ENCODE data around the gene RNF217. TPM values are rescaled to one million over a fixed set of nuclear protein-coding genes. Genes with fewer than 3 reads are reported as not detected.

Gene RNF217
- total and polyA plus RNA-seq, 2 of the 13 experiments (the other 11 are each of a cell fraction or from before 2014, with no cell fraction given) = 2.2 to 2.4 TPM

DNA sequence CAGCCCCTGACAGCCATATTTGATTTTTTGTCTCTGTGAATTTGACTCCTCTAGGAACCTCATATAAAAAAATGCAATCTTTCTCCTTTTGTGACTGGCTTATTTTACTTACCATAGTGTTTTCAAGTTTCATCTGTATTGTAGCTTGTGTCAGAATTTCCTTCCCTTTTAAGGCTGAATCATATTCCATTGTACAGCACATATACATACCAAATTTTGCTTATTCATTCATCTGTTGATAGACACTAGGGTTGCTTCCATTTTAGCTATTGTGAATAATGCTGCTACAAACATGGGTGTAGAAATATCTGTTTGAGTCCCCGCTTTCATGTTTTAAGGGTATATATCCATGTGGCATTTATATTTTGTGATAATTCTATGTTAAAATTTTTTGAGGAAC lies 49.2 kb upstream of the RNF217 start (continued):
- TF ChIP-seq, protein P1, sequence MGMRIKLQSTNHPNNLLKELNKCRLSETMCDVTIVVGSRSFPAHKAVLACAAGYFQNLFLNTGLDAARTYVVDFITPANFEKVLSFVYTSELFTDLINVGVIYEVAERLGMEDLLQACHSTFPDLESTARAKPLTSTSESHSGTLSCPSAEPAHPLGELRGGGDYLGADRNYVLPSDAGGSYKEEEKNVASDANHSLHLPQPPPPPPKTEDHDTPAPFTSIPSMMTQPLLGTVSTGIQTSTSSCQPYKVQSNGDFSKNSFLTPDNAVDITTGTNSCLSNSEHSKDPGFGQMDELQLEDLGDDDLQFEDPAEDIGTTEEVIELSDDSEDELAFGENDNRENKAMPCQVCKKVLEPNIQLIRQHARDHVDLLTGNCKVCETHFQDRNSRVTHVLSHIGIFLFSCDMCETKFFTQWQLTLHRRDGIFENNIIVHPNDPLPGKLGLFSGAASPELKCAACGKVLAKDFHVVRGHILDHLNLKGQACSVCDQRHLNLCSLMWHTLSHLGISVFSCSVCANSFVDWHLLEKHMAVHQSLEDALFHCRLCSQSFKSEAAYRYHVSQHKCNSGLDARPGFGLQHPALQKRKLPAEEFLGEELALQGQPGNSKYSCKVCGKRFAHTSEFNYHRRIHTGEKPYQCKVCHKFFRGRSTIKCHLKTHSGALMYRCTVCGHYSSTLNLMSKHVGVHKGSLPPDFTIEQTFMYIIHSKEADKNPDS (CRISPR knock-in tag; IDR thresholded peaks at IDR 0.05) = no peak
- TF ChIP-seq, protein P2, sequence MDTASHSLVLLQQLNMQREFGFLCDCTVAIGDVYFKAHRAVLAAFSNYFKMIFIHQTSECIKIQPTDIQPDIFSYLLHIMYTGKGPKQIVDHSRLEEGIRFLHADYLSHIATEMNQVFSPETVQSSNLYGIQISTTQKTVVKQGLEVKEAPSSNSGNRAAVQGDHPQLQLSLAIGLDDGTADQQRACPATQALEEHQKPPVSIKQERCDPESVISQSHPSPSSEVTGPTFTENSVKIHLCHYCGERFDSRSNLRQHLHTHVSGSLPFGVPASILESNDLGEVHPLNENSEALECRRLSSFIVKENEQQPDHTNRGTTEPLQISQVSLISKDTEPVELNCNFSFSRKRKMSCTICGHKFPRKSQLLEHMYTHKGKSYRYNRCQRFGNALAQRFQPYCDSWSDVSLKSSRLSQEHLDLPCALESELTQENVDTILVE (CRISPR knock-in tag; IDR thresholded peaks at IDR 0.05) = no peak
- no peak for TF ChIP-seq KDM3A (CRISPR knock-in tag; IDR thresholded peaks at IDR 0.05; ENCODE audit: low read depth)
- no peak for TF ChIP-seq MIER2 (CRISPR knock-in tag; IDR thresholded peaks at IDR 0.05)
- no peak for TF ChIP-seq ZNF253 (CRISPR knock-in tag; IDR thresholded peaks at IDR 0.05; ENCODE audit: borderline replicate concordance)

DNA sequence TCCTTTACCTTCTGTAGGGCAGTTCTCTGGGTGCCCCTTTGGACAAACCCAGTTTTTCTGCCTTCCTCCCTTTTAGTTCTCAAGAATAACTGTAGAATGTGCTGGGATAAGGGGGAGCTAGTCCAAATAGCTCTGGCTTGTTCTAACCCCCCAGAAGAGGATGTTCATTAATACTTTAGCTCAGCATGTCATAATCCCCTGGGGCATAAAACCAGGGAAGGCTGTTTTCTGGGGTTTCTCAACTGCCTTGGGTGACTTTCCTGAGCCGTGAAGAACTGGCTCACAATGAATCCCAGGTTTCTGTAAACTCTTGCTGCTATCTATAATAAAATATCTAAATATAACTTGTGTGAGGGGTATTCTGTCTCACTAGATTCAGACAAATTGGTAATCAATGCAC lies 44.5 kb upstream of the RNF217 start:
- Histone ChIP-seq H3K36me3 (replicated peaks in 1 of 2; ENCODE audit: control insufficient read depth in 1 of 2, insufficient read depth in 2 of 2, low read length in 2 of 2) (no peaks in the 10 kb centered on the region), H3K4me3 (replicated peaks in 1 of 3; ENCODE audit: insufficient read depth in 1 of 3, low read depth in 2 of 3, low read length in 3 of 3) (no peak overlapping the region), H4K20me1 (ENCODE audit: insufficient read depth, low read length) (no peaks in the 10 kb centered on the region), H3K27ac (ENCODE audit: extremely low read length, insufficient read depth, low read length) (no peak overlapping the region), H3K9ac (ENCODE audit: insufficient read depth, low read depth, low read length) (no peak overlapping the region), H3K9me3 (ENCODE audit: low read length) (peaks cover 21% of the 10 kb centered on the region), H3K4me2 (ENCODE audit: low read depth, low read length) (no peak overlapping the region), H2AFZ (ENCODE audit: low read length) (no peak overlapping the region), H3K27me3 (ENCODE audit: control insufficient read depth in 1 of 2, insufficient read depth in 2 of 2, low read length in 2 of 2) (no peaks in the 10 kb centered on the region), H3K79me2 (ENCODE audit: insufficient read depth, low read length) (no peaks in the 10 kb centered on the region), H3K4me1 (ENCODE audit: insufficient read depth, low read length) (no peaks in the 10 kb centered on the region)
- BruUV-seq (replicated peaks) = no TSS peak
- intact Hi-C loops (cut with micrococcal nuclease; ENCODE audit: unreplicated experiment) = no loop called here
- POLR2A ChIA-PET = no interaction called here
- no peak for DNase-seq (ENCODE audit: low spot score)
- CTCF ChIA-PET (ENCODE audit: low intra/inter-chr PET ratio, low total read pairs) = no interaction called here
- in situ Hi-C loops (cut with HindIII; ENCODE audit: extremely low pct_ligation_motif_present, low pct_unique_long_range_greater_than_20kb) = no loop called here
- FAIRE-seq = no peak
- 4% methylated on average over 1 of the region's 1 CpG for WGBS (ENCODE audit: low lambda C conversion rate)
- no peak for ATAC-seq
- TF ChIP-seq RFXANK (CRISPR knock-in tag; IDR thresholded peaks at IDR 0.05) (no peak), KLF15 (CRISPR knock-in tag; IDR thresholded peaks at IDR 0.05; ENCODE audit: borderline replicate concordance) (no peak), DNMT1 (CRISPR knock-in tag; IDR thresholded peaks at IDR 0.05) (no peak), SIX4 (CRISPR knock-in tag; IDR thresholded peaks at IDR 0.05) (no peak), ZBTB7A (CRISPR knock-in tag; IDR thresholded peaks at IDR 0.05) (no peak), ZNF614 (CRISPR knock-in tag; IDR thresholded peaks at IDR 0.05; ENCODE audit: borderline replicate concordance) (no peak), ZNF180 (CRISPR knock-in tag; IDR thresholded peaks at IDR 0.05; ENCODE audit: borderline replicate concordance, low read depth) (no peak), RBM22 (optimal IDR thresholded peaks at IDR 0.05; ENCODE audit: low read length) (no peak), ZNF777 (CRISPR knock-in tag; IDR thresholded peaks at IDR 0.05) (no peak), ZNF775 (CRISPR knock-in tag; IDR thresholded peaks at IDR 0.05; ENCODE audit: borderline replicate concordance) (no peak)
- TF ChIP-seq, protein P3, sequence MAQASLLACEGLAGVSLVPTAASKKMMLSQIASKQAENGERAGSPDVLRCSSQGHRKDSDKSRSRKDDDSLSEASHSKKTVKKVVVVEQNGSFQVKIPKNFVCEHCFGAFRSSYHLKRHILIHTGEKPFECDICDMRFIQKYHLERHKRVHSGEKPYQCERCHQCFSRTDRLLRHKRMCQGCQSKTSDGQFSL (CRISPR knock-in tag; IDR thresholded peaks at IDR 0.05) = no peak
- TF ChIP-seq, protein P4, sequence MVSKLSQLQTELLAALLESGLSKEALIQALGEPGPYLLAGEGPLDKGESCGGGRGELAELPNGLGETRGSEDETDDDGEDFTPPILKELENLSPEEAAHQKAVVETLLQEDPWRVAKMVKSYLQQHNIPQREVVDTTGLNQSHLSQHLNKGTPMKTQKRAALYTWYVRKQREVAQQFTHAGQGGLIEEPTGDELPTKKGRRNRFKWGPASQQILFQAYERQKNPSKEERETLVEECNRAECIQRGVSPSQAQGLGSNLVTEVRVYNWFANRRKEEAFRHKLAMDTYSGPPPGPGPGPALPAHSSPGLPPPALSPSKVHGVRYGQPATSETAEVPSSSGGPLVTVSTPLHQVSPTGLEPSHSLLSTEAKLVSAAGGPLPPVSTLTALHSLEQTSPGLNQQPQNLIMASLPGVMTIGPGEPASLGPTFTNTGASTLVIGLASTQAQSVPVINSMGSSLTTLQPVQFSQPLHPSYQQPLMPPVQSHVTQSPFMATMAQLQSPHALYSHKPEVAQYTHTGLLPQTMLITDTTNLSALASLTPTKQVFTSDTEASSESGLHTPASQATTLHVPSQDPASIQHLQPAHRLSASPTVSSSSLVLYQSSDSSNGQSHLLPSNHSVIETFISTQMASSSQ (IDR thresholded peaks at IDR 0.05; ENCODE audit: low read depth) = no peak
- TF ChIP-seq, protein P4 (CRISPR knock-in tag; IDR thresholded peaks at IDR 0.05; ENCODE audit: borderline replicate concordance) = no peak

Data from HepG2 (cell line).